Stimulated activated CD8-positive, alpha-beta memory T cell treated with anti-CD3 and anti-CD28 coated beads, Interleukin-4, amount 100 ng/mL, for 48 hours (primary cell): Measurements from ENCODE around the gene SLC35B1.

Experiments
- DNase-seq: peaks from one replicate; pipeline ENCODE4 v3.0.0-alpha.2; 2020

Gene SLC35B1

GRCh38 chr17:49659661-49660382 is 47.9 kb downstream of the SLC35B1 start:
- no peak for DNase-seq

GRCh38 chr17:49656247-49656646 is 51.5 kb downstream of the SLC35B1 start:
- no peak for DNase-seq
